HepG2 (cell line): Measurements from ENCODE around the gene CCDC195. TPM values are rescaled to one million over a fixed set of nuclear protein-coding genes. Genes with fewer than 3 reads are reported as not detected.

Source experiments
- polyA plus RNA-seq, 8 experiments: library from polyadenylated mRNA; depleted of rRNA in 3 of 8; stranded (reverse) in 7 of 8; unstranded in 1 of 8; fragments of >200 nt; fragmentation: Illumina TruSeq in 4 of 8; extraction: Trizol in 4 of 8; gene quantifications; 2 replicates each; pipeline versions ENCODE4 v1.2.1 to v1.2.3, GENCODE V29; 2011 to 2016; ENCODE audit warnings: low read depth in 4 of 8, missing spikeins in 1 of 8, mixed read lengths in 1 of 8; ENCODE audit not compliant: insufficient read depth in 1 of 8
- total RNA-seq, 5 experiments: library from RNA; depleted of rRNA; stranded (reverse); fragments of >200 nt; fragmentation: Illumina TruSeq; extraction: Trizol; gene quantifications; 2 replicates each; pipeline ENCODE4 v1.2.3, GENCODE V29; 2016; ENCODE audit warnings: low read depth in 1 of 5
- TF ChIP-seq, protein P1 (sequence below): sonication (generic); formaldehyde crosslinking; IDR thresholded peaks from 2 replicates; pipeline ENCODE4 v1.4.0; 2020; ENCODE audit warnings: missing genetic modification reagents
- TF ChIP-seq, protein P2 (sequence below), 2 experiments: sonication (generic) in 1 of 2; formaldehyde crosslinking in 1 of 2; IDR thresholded peaks; 2 replicates each; pipeline versions ENCODE4 v1.6.1 to v1.9.0; 2014 to 2022; ENCODE audit warnings: antibody characterized with exemption in 1 of 2, borderline replicate concordance in 1 of 2, inconsistent platforms in 1 of 2, low read depth in 1 of 2, missing genetic modification reagents in 1 of 2
- TF ChIP-seq, protein P3 (sequence below): sonication (generic); formaldehyde crosslinking; IDR thresholded peaks from 2 replicates; pipeline ENCODE4 v1.5.0; 2020; ENCODE audit warnings: mild to moderate bottlenecking, missing genetic modification reagents

CCDC195 gene
- total and polyA plus RNA-seq, 2 of the 13 experiments (the other 11 are each of a cell fraction or from before 2014, with no cell fraction given), result not detected

DNA sequence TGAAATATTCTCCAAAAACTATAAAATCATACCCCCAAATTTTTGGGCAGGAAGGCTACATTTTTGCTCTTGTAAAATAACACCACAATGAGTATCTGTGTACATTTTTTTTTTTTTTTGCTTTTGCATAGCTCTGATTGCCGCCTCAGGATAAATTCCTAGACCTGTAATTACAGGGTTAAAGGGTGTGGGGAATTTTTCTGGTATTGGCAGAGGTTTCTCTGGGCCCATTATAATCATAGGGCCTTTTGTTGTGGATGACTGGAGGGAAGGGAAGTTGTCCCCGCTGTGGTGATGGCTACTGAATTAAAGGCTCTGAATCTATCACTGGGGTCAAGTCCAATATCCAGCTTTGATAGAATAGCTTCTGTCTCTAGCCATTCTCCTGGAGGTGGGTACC, 26.6 kb downstream of the CCDC195 start (continued):
- TF ChIP-seq, protein P1, sequence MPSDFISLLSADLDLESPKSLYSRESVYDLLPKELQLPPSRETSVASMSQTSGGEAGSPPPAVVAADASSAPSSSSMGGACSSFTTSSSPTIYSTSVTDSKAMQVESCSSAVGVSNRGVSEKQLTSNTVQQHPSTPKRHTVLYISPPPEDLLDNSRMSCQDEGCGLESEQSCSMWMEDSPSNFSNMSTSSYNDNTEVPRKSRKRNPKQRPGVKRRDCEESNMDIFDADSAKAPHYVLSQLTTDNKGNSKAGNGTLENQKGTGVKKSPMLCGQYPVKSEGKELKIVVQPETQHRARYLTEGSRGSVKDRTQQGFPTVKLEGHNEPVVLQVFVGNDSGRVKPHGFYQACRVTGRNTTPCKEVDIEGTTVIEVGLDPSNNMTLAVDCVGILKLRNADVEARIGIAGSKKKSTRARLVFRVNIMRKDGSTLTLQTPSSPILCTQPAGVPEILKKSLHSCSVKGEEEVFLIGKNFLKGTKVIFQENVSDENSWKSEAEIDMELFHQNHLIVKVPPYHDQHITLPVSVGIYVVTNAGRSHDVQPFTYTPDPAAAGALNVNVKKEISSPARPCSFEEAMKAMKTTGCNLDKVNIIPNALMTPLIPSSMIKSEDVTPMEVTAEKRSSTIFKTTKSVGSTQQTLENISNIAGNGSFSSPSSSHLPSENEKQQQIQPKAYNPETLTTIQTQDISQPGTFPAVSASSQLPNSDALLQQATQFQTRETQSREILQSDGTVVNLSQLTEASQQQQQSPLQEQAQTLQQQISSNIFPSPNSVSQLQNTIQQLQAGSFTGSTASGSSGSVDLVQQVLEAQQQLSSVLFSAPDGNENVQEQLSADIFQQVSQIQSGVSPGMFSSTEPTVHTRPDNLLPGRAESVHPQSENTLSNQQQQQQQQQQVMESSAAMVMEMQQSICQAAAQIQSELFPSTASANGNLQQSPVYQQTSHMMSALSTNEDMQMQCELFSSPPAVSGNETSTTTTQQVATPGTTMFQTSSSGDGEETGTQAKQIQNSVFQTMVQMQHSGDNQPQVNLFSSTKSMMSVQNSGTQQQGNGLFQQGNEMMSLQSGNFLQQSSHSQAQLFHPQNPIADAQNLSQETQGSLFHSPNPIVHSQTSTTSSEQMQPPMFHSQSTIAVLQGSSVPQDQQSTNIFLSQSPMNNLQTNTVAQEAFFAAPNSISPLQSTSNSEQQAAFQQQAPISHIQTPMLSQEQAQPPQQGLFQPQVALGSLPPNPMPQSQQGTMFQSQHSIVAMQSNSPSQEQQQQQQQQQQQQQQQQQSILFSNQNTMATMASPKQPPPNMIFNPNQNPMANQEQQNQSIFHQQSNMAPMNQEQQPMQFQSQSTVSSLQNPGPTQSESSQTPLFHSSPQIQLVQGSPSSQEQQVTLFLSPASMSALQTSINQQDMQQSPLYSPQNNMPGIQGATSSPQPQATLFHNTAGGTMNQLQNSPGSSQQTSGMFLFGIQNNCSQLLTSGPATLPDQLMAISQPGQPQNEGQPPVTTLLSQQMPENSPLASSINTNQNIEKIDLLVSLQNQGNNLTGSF, result no peak
- TF ChIP-seq, protein P2, sequence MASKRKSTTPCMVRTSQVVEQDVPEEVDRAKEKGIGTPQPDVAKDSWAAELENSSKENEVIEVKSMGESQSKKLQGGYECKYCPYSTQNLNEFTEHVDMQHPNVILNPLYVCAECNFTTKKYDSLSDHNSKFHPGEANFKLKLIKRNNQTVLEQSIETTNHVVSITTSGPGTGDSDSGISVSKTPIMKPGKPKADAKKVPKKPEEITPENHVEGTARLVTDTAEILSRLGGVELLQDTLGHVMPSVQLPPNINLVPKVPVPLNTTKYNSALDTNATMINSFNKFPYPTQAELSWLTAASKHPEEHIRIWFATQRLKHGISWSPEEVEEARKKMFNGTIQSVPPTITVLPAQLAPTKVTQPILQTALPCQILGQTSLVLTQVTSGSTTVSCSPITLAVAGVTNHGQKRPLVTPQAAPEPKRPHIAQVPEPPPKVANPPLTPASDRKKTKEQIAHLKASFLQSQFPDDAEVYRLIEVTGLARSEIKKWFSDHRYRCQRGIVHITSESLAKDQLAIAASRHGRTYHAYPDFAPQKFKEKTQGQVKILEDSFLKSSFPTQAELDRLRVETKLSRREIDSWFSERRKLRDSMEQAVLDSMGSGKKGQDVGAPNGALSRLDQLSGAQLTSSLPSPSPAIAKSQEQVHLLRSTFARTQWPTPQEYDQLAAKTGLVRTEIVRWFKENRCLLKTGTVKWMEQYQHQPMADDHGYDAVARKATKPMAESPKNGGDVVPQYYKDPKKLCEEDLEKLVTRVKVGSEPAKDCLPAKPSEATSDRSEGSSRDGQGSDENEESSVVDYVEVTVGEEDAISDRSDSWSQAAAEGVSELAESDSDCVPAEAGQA (IDR thresholded peaks at IDR 0.05; ENCODE audit: low read depth), result no peak
- TF ChIP-seq, protein P2 (CRISPR knock-in tag; IDR thresholded peaks at IDR 0.05; ENCODE audit: borderline replicate concordance), result no peak
- TF ChIP-seq, protein P3, sequence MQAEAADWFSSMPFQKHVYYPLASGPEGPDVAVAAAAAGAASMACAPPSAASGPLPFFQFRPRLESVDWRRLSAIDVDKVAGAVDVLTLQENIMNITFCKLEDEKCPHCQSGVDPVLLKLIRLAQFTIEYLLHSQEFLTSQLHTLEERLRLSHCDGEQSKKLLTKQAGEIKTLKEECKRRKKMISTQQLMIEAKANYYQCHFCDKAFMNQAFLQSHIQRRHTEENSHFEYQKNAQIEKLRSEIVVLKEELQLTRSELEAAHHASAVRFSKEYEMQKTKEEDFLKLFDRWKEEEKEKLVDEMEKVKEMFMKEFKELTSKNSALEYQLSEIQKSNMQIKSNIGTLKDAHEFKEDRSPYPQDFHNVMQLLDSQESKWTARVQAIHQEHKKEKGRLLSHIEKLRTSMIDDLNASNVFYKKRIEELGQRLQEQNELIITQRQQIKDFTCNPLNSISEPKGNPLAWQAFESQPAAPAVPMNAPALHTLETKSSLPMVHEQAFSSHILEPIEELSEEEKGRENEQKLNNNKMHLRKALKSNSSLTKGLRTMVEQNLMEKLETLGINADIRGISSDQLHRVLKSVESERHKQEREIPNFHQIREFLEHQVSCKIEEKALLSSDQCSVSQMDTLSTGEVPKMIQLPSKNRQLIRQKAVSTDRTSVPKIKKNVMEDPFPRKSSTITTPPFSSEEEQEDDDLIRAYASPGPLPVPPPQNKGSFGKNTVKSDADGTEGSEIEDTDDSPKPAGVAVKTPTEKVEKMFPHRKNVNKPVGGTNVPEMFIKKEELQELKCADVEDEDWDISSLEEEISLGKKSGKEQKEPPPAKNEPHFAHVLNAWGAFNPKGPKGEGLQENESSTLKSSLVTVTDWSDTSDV (CRISPR knock-in tag), result no peak
